GM12891 (cell line): ENCODE results near the gene ETFB.
A peak's percentile ranks its signal among the peaks of the same experiment; 100 is the strongest.

Experiments
- DNase-seq: peaks from one replicate; pipeline ENCODE4 v3.0.0; 2011; ENCODE audit warnings: low spot score; ENCODE audit not compliant: insufficient read length
- FAIRE-seq: peaks from 2 replicates; lab custom pipeline; 2011; peaks lifted over from hg19 to GRCh38; lab: Jason Lieb, UNC
- PAX5 ChIP-seq: IDR thresholded peaks from 2 replicates; pipeline ENCODE4 v1.6.1; 2011; ENCODE audit warnings: low read length, moderate library complexity, mild to moderate bottlenecking; ENCODE audit not compliant: insufficient read depth, severe bottlenecking
- POLR2A ChIP-seq: IDR thresholded peaks from 2 replicates; pipeline ENCODE4 v1.6.1; 2011; ENCODE audit warnings: low read depth, low read length, control low read depth
- POLR2AphosphoS5 ChIP-seq: IDR thresholded peaks from 2 replicates; pipeline ENCODE4 v1.6.1; 2011; ENCODE audit warnings: low read depth, low read length, control low read depth
- POU2F2 ChIP-seq: IDR thresholded peaks from 2 replicates; pipeline ENCODE4 v1.6.1; 2011; ENCODE audit warnings: low read depth, mild to moderate bottlenecking, control low read depth, low read length, moderate library complexity
- SPI1 ChIP-seq: IDR thresholded peaks from 2 replicates; pipeline ENCODE4 v1.6.1; 2011; ENCODE audit warnings: low read depth, low read length, control low read depth
- TAF1 ChIP-seq: IDR thresholded peaks from 2 replicates; pipeline ENCODE4 v1.6.1; 2011; ENCODE audit warnings: low read depth, low read length, control low read depth

Gene ETFB

GRCh38 chr19:51329411-51329810, 36.8 kb downstream of the ETFB start:
- DNase-seq (no peak), FAIRE-seq (no peak)
- no peak for TF ChIP-seq POLR2A
- no peak for TF ChIP-seq SPI1
- no peak for TF ChIP-seq PAX5
- no peak for TF ChIP-seq POU2F2
- TF ChIP-seq POLR2AphosphoS5 = no peak

GRCh38 chr19:51327066-51328001, 38.9 kb downstream of the ETFB start:
- FAIRE-seq (peak; percentile 51), DNase-seq (peak; percentile 83)
- no peak for TF ChIP-seq POU2F2
- TF ChIP-seq POLR2A = no peak
- no peak for TF ChIP-seq PAX5
- no peak for TF ChIP-seq TAF1
- no peak for TF ChIP-seq SPI1
- TF ChIP-seq POLR2AphosphoS5 = no peak

- TF ChIP-seq SPI1 (no peak), POLR2A (no peak), PAX5 (no peak), TAF1 (no peak), POU2F2 (no peak), POLR2AphosphoS5 (no peak)
- DNase-seq (no peak), FAIRE-seq (no peak)
Measured at GRCh38 chr19:51326216-51327065, 39.7 kb downstream of the ETFB start.

- DNase-seq = no peak
- FAIRE-seq = no peak
- TF ChIP-seq POU2F2 = no peak
- no peak for TF ChIP-seq TAF1
- TF ChIP-seq POLR2AphosphoS5 = no peak
- no peak for TF ChIP-seq POLR2A
- TF ChIP-seq PAX5 = no peak
- TF ChIP-seq SPI1 = no peak
Measured at GRCh38 chr19:51325161-51325976, 40.8 kb downstream of the ETFB start.

DNA sequence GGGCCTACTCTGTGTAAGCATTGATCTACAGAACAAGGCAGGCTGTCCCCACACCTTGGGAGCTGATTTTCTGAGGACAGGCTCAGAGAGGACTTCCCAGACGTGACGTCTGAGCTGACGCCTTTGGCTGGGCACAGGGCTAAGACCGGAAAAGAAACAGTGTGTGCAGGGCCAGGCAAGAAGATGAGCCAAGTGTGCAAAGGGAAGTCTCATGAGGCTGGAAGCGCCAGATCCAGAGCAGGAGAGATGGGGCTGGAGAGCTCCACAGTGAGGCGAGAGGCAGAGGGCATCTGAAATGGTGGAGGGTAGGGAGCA, 42.1 kb downstream of the ETFB start:
- FAIRE-seq (no peak), DNase-seq (no peak)
- TF ChIP-seq TAF1 = no peak
- TF ChIP-seq SPI1 = no peak
- no peak for TF ChIP-seq POU2F2
- TF ChIP-seq POLR2AphosphoS5 = no peak
- TF ChIP-seq POLR2A = no peak
- no peak for TF ChIP-seq PAX5

- DNase-seq (no peak), FAIRE-seq (no peak)
- TF ChIP-seq POU2F2 (no peak), POLR2A (no peak), SPI1 (no peak), TAF1 (no peak), POLR2AphosphoS5 (no peak)
Measured at GRCh38 chr19:51323481-51324166, 42.6 kb downstream of the ETFB start.

- no peak for DNase-seq
- no peak for FAIRE-seq
- TF ChIP-seq TAF1 = no peak
- TF ChIP-seq POLR2AphosphoS5 = no peak
- TF ChIP-seq PAX5 = no peak
- no peak for TF ChIP-seq SPI1
- no peak for TF ChIP-seq POLR2A
- no peak for TF ChIP-seq POU2F2
Measured at GRCh38 chr19:51321799-51322198, 44.4 kb downstream of the ETFB start.

DNA sequence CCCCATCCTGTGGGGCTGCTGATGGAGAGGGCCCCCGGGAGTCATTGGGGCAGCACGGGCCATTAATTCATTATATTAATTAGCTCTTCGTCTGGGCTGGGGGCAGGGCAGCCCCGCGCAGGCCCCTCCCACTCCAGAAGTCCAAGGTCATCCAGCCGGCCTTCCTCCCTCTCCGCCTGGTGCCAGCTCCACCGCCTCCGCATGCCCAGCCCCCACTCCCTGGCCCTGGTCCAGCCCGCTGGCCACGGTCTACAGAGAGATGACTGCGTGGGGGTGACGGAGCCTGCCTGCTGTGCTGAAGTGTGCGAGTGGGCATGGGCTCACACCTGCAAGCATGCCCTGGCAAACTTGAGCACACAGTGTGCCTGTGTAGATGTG, 45.9 kb downstream of the ETFB start:
- FAIRE-seq (no peak), DNase-seq (no peak)
- TF ChIP-seq POLR2A = no peak
- TF ChIP-seq TAF1 = no peak
- TF ChIP-seq SPI1 = no peak
- TF ChIP-seq PAX5 = no peak
- no peak for TF ChIP-seq POLR2AphosphoS5
- no peak for TF ChIP-seq POU2F2
